Chondrocyte (in vitro differentiated cells): ENCODE data around the gene CNGA2. TPM values are rescaled to one million over a fixed set of nuclear protein-coding genes. Genes with fewer than 3 reads are reported as not detected.
"Not testable (repeated sequence)": the region's sequence is repeated elsewhere in the genome, so short reads cannot be mapped to it uniquely, and the experiment has no call there.

Source experiments
- DNase-seq: peaks from one replicate; pipeline ENCODE4 v3.0.0; 2021; ENCODE audit warnings: mixed read lengths, low spot score
- H3K27ac Mint-ChIP-seq: one replicate; pipeline ENCODE4 v1.8.0; 2021; ENCODE audit warnings: mild to moderate bottlenecking, moderate library complexity, mixed read lengths; ENCODE audit not compliant: unreplicated experiment
- H3K27me3 Mint-ChIP-seq: 2 replicates; pipeline ENCODE4 v1.8.0; 2021; ENCODE audit warnings: low read depth, mixed read lengths
- H3K36me3 Mint-ChIP-seq: 2 replicates; pipeline ENCODE4 v1.8.0; 2021; ENCODE audit warnings: low read depth, mixed read lengths
- H3K4me1 Mint-ChIP-seq: 2 replicates; pipeline ENCODE4 v1.8.0; 2021; ENCODE audit warnings: low read depth, mild to moderate bottlenecking, mixed read lengths
- H3K4me3 Mint-ChIP-seq: one replicate; pipeline ENCODE4 v1.8.0; 2021; ENCODE audit warnings: mild to moderate bottlenecking, moderate library complexity, mixed read lengths; ENCODE audit not compliant: unreplicated experiment
- H3K9me3 Mint-ChIP-seq: 2 replicates; pipeline ENCODE4 v1.8.0; 2021; ENCODE audit warnings: low read depth, mixed read lengths
- total RNA-seq: library from RNA; stranded (reverse); gene quantifications from 3 replicates; pipeline ENCODE4 v1.2.1, GENCODE V29; 2021
- TF ChIP-seq, protein P1 (sequence below): fragments of 200-600 bp; sonication (generic); IDR thresholded peaks from 2 replicates; pipeline ENCODE4 v1.5.0; 2021; ENCODE audit warnings: antibody characterized with exemption, mild to moderate bottlenecking, moderate library complexity

The CNGA2 gene
- total RNA-seq, 1 donor from 2014 or later, result not detected

DNA sequence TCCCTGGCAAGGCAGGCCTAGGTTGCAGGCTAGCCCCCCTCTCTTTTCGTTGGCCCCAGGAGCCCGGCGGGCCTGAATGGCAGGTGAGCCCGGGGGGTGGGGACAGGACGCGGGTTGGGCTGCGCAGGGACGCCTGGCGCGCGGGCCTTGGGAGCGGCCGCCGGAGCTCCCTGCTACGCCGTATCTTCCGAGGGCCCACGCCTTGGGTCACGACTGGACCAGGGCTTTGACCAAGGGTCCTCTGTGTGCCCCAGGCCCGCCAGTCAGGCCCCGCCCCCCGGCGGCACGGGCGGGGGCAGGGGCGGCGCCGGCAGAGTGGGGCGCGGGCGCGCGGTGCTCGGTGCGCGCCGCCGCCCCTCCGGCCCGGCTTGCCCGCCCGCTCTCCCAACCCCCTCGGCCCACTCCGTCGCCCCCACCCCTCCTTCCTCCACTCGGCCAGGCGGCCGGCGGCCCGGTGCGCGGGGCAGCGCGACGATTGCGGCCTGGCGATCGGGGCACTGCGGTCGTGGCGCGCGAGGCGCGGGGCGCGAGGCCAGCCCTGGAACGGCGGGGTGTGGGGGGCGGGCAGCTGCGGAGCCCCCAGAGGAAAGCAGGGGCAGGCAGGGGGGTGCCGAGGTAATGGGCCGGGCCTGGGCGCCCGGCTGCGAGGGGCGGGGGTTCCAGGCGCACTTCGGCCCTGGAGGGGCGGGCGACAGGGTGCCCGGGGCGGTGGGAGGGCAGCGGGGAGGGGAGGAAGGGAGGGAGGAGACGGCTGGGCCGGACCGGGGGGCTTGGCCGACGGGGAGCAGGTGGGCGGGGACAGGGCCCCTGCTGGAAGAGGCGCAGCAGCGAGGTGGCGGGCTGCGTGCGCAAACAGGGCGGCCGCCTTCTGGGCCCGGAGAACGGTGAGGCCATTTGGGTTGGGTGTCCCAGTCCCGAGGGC lies 39.6 kb upstream of the CNGA2 start, which contains the start of gene PRRG3:
Gene PRRG3 (plus strand): TSS at position 798 of the 922 bp plus-strand sequence. CDS start 3,357 bp downstream, outside the sequence.
- Mint-ChIP-seq H3K27ac (no peak within 1 kb of the TSS), H3K36me3 (no peaks in the 10 kb centered on the region), H3K27me3 (peaks cover 12% of the 10 kb centered on the region), H3K4me3 (no peak within 1 kb of the TSS), H3K4me1 (no peaks in the 10 kb centered on the region), H3K9me3 (peaks cover 19% of the 10 kb centered on the region)
- TF ChIP-seq, protein P1, sequence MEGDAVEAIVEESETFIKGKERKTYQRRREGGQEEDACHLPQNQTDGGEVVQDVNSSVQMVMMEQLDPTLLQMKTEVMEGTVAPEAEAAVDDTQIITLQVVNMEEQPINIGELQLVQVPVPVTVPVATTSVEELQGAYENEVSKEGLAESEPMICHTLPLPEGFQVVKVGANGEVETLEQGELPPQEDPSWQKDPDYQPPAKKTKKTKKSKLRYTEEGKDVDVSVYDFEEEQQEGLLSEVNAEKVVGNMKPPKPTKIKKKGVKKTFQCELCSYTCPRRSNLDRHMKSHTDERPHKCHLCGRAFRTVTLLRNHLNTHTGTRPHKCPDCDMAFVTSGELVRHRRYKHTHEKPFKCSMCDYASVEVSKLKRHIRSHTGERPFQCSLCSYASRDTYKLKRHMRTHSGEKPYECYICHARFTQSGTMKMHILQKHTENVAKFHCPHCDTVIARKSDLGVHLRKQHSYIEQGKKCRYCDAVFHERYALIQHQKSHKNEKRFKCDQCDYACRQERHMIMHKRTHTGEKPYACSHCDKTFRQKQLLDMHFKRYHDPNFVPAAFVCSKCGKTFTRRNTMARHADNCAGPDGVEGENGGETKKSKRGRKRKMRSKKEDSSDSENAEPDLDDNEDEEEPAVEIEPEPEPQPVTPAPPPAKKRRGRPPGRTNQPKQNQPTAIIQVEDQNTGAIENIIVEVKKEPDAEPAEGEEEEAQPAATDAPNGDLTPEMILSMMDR, result no peak
- no peak for DNase-seq

DNA sequence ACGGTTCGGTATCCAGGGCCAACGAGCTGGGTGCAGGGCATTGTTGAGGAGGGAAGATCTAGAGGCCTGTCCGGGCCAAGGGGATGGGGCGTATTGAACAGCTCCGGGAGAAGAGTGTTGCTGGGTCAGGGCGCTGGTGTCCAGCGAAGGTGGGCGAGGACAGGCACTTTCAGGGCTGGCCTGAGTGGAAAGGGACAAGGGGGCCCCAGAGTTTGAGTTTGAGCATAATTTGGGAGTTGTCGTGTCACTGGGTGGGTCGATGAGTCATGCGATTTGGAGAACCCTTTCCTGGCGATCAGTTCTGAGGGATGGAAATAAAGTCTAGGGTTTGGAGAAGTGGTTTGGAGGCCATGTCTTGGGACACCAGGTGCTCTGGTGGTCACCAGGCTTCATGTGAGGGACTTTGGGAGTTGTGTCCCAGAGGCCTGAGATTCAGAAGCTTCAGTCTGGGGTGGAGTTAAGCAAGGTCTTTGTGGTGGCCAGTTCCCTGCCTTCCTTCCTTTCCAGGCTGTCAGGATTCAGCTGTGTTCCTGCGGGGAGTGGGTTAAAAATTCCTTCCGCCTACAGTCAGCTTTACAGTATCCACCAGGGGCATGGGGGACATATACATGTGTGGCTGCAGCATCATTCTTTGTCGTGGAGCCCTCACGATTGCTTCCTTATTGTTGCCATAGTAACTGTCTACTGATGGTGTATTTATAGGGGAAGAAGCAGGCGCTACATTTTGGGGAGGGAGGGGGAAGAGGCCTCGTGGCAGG lies 38.8 kb upstream of the CNGA2 start:
- Mint-ChIP-seq H3K36me3 (no peaks in the 10 kb centered on the region), H3K4me1 (no peaks in the 10 kb centered on the region), H3K4me3 (no peak overlapping the region), H3K9me3 (peaks cover 20% of the 10 kb centered on the region), H3K27ac (no peak overlapping the region), H3K27me3 (peaks cover 12% of the 10 kb centered on the region)
- no peak for DNase-seq
- TF ChIP-seq, protein P1, result no peak

DNA sequence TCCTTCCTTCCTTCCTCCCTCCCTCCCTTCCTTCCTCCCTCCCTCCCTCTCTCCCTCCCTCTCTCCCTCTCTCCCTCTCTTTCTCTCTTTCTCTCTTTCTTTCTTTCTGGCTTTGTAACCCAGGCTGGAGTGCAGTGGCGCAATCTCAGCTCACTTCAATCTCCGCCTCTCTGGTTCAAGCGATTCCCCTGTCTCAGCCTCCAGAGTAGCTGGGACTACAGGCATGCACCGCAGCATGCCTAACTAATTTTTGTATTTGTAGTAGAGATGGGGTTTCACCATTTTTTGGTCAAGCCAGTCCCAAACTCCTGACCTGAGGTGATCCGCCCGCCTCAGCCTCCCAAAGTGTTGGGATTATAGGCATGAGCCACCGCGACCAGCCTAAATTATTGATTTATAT lies 37.5 kb upstream of the CNGA2 start:
- H3K4me3 Mint-ChIP-seq, DNase-seq, H3K27ac Mint-ChIP-seq, H3K4me1 Mint-ChIP-seq, H3K36me3 Mint-ChIP-seq: not testable (repeated sequence)
- peaks cover 12% of the 10 kb centered on the region for H3K27me3 Mint-ChIP-seq
- peaks cover 23% of the 10 kb centered on the region for H3K9me3 Mint-ChIP-seq

DNA sequence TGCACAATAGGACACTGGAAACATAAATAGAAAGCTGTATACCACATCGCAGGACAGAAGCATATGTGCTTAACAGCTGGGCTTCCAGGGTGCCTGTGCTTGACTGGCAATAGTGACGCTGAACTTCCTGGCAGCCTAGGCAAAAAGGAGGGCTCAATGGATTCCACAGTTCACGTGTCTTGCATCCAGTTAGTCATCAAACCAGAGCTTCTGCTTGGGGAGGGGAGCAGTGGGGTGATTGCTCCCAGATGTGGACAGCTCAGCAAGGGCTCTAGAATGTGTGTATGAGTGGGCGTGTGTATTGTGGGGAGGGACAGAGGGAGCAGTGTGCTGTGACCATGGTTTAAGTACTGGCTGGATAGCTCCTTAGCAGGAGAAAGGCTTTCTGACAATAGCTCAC lies 37.0 kb upstream of the CNGA2 start:
- Mint-ChIP-seq H3K27me3 (peaks cover 12% of the 10 kb centered on the region), H3K4me3 (no peak overlapping the region), H3K36me3 (no peaks in the 10 kb centered on the region), H3K4me1 (no peaks in the 10 kb centered on the region), H3K27ac (no peak overlapping the region), H3K9me3 (peaks cover 23% of the 10 kb centered on the region)
- TF ChIP-seq, protein P1, result no peak
- DNase-seq, result no peak

DNA sequence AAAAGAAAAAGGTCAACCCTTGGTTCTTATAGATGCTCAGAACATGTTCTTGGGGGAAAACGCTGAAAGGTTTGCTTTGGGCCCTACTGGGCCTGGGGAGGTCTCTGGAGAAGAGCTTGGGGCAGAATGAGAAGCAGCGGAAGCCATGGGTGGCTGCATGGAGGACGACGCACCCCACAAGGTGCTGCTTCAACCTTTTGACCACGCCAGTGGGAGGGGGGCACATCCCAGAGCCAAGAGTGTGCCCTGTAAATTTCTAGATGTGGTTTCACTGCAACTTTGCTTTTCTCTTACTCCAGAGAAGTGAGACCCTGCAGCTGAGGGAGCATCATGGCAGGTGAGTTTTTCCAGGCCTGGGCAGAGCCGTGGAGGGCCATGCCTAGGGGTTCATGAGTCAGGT lies 36.1 kb upstream of the CNGA2 start:
- DNase-seq, result no peak
- Mint-ChIP-seq H3K36me3 (no peaks in the 10 kb centered on the region), H3K9me3 (peaks cover 20% of the 10 kb centered on the region), H3K4me1 (no peaks in the 10 kb centered on the region), H3K27ac (no peak overlapping the region), H3K27me3 (peaks cover 10% of the 10 kb centered on the region), H3K4me3 (no peak overlapping the region)
- TF ChIP-seq, protein P1, result no peak
